ENCODE data around the gene DMRTB1. TPM values are rescaled to one million over a fixed set of nuclear protein-coding genes. Genes with fewer than 3 reads are reported as not detected.

DMRTB1 gene
- total RNA-seq, 1 experiment from 2014 or later, result not detected

DNA sequence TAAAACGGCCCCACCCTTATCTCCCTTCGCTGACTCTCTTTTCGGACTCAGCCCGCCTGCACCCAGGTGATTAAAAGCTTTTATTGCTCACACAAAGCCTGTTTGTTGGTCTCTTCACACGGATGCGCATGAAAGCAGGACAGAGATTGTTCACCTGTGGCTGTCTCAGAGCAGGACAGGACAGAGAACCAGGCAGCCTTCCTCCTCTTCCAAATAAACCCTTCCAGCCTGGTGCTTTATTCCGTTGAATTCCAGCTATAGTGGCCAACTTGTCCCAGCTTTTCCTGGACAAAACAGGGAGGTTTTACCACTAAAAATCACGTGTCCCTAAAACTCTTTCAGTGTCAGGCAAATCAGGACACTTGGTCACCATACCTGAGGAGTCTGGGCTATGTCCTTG lies 9.5 kb upstream of the DMRTB1 start (continued):
- TF ChIP-seq ZBTB33 (IDR thresholded peaks at IDR 0.05; ENCODE audit: extremely low read depth, insufficient replicate concordance, low read length), result no peak
- TF ChIP-seq EGR1 (IDR thresholded peaks at IDR 0.05; ENCODE audit: low read depth), result no peak
- no peak for TF ChIP-seq SP1 (IDR thresholded peaks at IDR 0.05; ENCODE audit: low read depth)
- TF ChIP-seq, protein P1, sequence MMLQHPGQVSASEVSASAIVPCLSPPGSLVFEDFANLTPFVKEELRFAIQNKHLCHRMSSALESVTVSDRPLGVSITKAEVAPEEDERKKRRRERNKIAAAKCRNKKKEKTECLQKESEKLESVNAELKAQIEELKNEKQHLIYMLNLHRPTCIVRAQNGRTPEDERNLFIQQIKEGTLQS (IDR thresholded peaks at IDR 0.05), result no peak
- TF ChIP-seq POLR2A (IDR thresholded peaks at IDR 0.05; ENCODE audit: borderline replicate concordance, extremely low read depth, insufficient read depth, insufficient read length), result no peak
- TF ChIP-seq ZFX (IDR thresholded peaks at IDR 0.05), result no peak
- TF ChIP-seq JUND (IDR thresholded peaks at IDR 0.05), result no peak

- Histone ChIP-seq H3K4me2 (ENCODE audit: low read length) (no peak overlapping the region), H3K9me3 (ENCODE audit: control insufficient read depth in 1 of 2, insufficient read depth in 1 of 2, low read depth in 1 of 2, low read length in 2 of 2) (no peaks in the 10 kb centered on the region), H3K4me3 (replicated peaks in 1 of 2; ENCODE audit: low read depth in 1 of 2, low read length in 2 of 2) (no peak overlapping the region), H4K20me1 (ENCODE audit: insufficient read depth) (no peaks in the 10 kb centered on the region), H3K9me2 (ENCODE audit: insufficient read depth) (no peaks in the 10 kb centered on the region), H2AFZ (ENCODE audit: low read depth, low read length, poor library complexity, severe bottlenecking) (no peak overlapping the region), H3K79me2 (ENCODE audit: insufficient read depth, low read length) (no peaks in the 10 kb centered on the region), H3K27me3 (ENCODE audit: insufficient read depth, low read length) (no peaks in the 10 kb centered on the region), H3K9ac (ENCODE audit: low read length) (no peak overlapping the region), H3K36me3 (ENCODE audit: control insufficient read depth in 1 of 2, insufficient read depth in 2 of 2, low read length in 2 of 2) (no peaks in the 10 kb centered on the region), H3K27ac (ENCODE audit: low read depth, low read length) (no peak overlapping the region), H3K4me1 (ENCODE audit: control insufficient read depth in 1 of 2, insufficient read depth in 2 of 2, low read length in 2 of 2) (peaks cover 0 to 9% of the 10 kb centered on the region in 2 experiments; a peak in 2 of 4 replicates)
- intact Hi-C loops (cut with micrococcal nuclease), result no loop called here
- ChIA-PET RAD21 (ENCODE audit: low non-redundant PET in 1 of 2, low total read pairs in 2 of 2, uncharacterized antibody in 2 of 2, unreplicated experiment in 2 of 2) (no interaction called here), POLR2A (no interaction called here), CTCF (interaction anchor here (0.9 to 1.9 kb wide), 4 partner anchors 12 to 38 kb away, joined by 3 to 5 read pairs (median 4); no protein-coding TSS in a partner anchor)
- no TSS peak for BruUV-seq (replicated peaks)
- ATAC-seq (peak; percentile 54), DNase-seq (ENCODE audit: low read depth, low spot score) (no peak)
- TF ChIP-seq ZFX (IDR thresholded peaks at IDR 0.05) (no peak), POLR2A (IDR thresholded peaks at IDR 0.05; ENCODE audit: borderline replicate concordance, extremely low read depth, insufficient read depth, insufficient read length) (no peak), POLR2AphosphoS5 (IDR thresholded peaks at IDR 0.05; ENCODE audit: low read depth, low read length) (no peak), SIN3A (IDR thresholded peaks at IDR 0.05; ENCODE audit: low read depth) (no peak), YY1 (IDR thresholded peaks at IDR 0.05; ENCODE audit: extremely low read depth, insufficient replicate concordance, low read depth, low read length) (no peak), CEBPB (IDR thresholded peaks at IDR 0.05; ENCODE audit: low read depth) (no peak), EGR1 (IDR thresholded peaks at IDR 0.05; ENCODE audit: low read depth) (no peak), ZNF274 (IDR thresholded peaks at IDR 0.05; ENCODE audit: low read depth, low read length) (no peak), SRF (IDR thresholded peaks at IDR 0.05; ENCODE audit: low read depth) (no peak), EZH2phosphoT487 (IDR thresholded peaks at IDR 0.05; ENCODE audit: borderline replicate concordance) (no peak), REST (IDR thresholded peaks at IDR 0.05; ENCODE audit: low read depth) (no peak), CBX3 (IDR thresholded peaks at IDR 0.05; ENCODE audit: low read depth) (no peak)
- TF ChIP-seq, protein P2, sequence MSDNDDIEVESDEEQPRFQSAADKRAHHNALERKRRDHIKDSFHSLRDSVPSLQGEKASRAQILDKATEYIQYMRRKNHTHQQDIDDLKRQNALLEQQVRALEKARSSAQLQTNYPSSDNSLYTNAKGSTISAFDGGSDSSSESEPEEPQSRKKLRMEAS (IDR thresholded peaks at IDR 0.05), result no peak
- TF ChIP-seq, protein P1 (IDR thresholded peaks at IDR 0.05), result no peak
- TF ChIP-seq, protein P3, sequence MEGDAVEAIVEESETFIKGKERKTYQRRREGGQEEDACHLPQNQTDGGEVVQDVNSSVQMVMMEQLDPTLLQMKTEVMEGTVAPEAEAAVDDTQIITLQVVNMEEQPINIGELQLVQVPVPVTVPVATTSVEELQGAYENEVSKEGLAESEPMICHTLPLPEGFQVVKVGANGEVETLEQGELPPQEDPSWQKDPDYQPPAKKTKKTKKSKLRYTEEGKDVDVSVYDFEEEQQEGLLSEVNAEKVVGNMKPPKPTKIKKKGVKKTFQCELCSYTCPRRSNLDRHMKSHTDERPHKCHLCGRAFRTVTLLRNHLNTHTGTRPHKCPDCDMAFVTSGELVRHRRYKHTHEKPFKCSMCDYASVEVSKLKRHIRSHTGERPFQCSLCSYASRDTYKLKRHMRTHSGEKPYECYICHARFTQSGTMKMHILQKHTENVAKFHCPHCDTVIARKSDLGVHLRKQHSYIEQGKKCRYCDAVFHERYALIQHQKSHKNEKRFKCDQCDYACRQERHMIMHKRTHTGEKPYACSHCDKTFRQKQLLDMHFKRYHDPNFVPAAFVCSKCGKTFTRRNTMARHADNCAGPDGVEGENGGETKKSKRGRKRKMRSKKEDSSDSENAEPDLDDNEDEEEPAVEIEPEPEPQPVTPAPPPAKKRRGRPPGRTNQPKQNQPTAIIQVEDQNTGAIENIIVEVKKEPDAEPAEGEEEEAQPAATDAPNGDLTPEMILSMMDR (IDR thresholded peaks at IDR 0.05 in 2 of 3, conservative IDR thresholded peaks at IDR 0.05 in 1 of 3; ENCODE audit: borderline replicate concordance in 1 of 3, insufficient read depth in 1 of 3, low read depth in 2 of 3, low read length in 2 of 3), result peak in 2 of 3 experiments; percentile 50 to 52; a peak in 4 of 6 replicates
Observed at GRCh38 chr1:53450225-53450624, 9.0 kb upstream of the DMRTB1 start.
